AG04450 (cell line): ENCODE results near the gene DDX54. TPM values are rescaled to one million over a fixed set of nuclear protein-coding genes. Genes with fewer than 3 reads are reported as not detected.
A peak's percentile ranks its signal among the peaks of the same experiment; 100 is the strongest.

Experiments
- CTCF ChIA-PET: fragments of 300-600, 350-600 bp; formaldehyde crosslinking; extraction: SDS; loops from one replicate; lab custom pipeline; 2022; ENCODE audit warnings: antibody characterized with exemption, inconsistent platforms; lab: Charles Lee
- POLR2A ChIA-PET: fragments of 350-600 bp; formaldehyde crosslinking; extraction: SDS; loops from one replicate; lab custom pipeline; 2021; ENCODE audit warnings: antibody characterized with exemption, inconsistent platforms; lab: Yijun Ruan, JAX
- DNase-seq: peaks from one replicate; pipeline ENCODE4 v3.0.0-alpha.2; 2011; ENCODE audit warnings: low read depth, low spot score
- H3K27ac ChIP-seq: one replicate; pipeline ENCODE4 v1.5.1; 2012; ENCODE audit warnings: low read depth, low read length, control low read depth
- H3K27me3 ChIP-seq: one replicate; pipeline ENCODE4 v1.6.0; 2012; ENCODE audit warnings: low read length; ENCODE audit not compliant: control insufficient read depth, insufficient read depth
- H3K4me3 ChIP-seq: 2 replicates; pipeline ENCODE4 v1.5.1; 2011; ENCODE audit warnings: mild to moderate bottlenecking, low read depth, low read length, control low read depth
- H3K9me3 ChIP-seq: 2 replicates; pipeline ENCODE4 v1.5.1; 2012; ENCODE audit warnings: low read length; ENCODE audit not compliant: control insufficient read depth, insufficient read depth
- polyA plus RNA-seq: library from polyadenylated mRNA; depleted of rRNA; stranded (reverse); fragments of >200 nt; gene quantifications from 2 replicates; pipeline ENCODE4 v1.2.3, GENCODE V29; 2011
- TF ChIP-seq, protein P1 (sequence below): IDR thresholded peaks from 2 replicates; pipeline ENCODE4 v1.5.1; 2011; ENCODE audit warnings: low read depth, low read length, control low read depth, inconsistent platforms

The DDX54 gene
- polyA plus RNA-seq, 1 experiment: 26.9 TPM

DNA sequence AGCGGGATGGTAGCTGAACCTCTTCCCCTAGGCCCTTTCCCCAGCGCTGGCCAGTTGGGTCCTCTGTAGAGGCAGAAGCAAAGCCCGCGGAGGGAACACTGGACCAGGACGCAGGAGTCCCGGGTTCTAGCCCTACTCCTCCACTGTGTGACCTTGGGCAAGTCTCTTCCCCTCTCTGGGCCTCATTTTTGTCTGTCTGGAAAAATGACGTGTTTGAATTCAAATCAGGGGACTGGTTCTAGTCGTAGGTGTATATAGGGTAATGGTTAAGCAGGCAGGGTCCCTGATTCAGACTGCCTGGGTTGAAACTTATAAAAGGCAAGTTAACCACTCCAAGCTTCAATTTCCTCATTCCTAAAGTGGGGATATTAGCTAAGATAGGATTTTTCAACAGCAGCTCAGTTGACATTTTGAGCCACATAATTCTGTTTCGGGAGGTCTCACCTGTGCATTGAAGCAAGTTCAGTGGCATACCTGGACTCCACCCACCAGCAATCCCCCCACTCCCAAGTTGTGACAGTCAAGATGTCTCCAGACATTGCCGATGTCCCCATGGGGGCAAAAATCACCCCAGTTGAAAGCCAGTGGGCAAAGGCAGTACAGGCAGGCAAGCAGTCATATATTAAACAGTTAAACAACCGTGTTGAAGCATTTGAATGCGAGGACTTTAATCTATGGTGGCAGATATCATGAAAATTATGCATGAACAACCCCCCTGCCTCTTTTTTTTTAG lies 36.9 kb upstream of the DDX54 start:
- POLR2A ChIA-PET: interaction anchor here (0.6 to 2.3 kb wide), 8 partner anchors 14 to 714 kb away, joined by 3 to 11 read pairs (median 4); no protein-coding TSS in a partner anchor
- Histone ChIP-seq H3K4me3 (peak overlapping the region; percentile 89), H3K9me3 (no peaks in the 10 kb centered on the region; the same call in 1 of the 2 replicates), H3K27ac (peak overlapping the region; percentile 42), H3K27me3 (no peaks in the 10 kb centered on the region)
- CTCF ChIA-PET: interaction anchor here (0.6 to 2.7 kb wide), 9 partner anchors 9 to 536 kb away, joined by 3 to 14 read pairs (median 5); no protein-coding TSS in a partner anchor
- TF ChIP-seq, protein P1, sequence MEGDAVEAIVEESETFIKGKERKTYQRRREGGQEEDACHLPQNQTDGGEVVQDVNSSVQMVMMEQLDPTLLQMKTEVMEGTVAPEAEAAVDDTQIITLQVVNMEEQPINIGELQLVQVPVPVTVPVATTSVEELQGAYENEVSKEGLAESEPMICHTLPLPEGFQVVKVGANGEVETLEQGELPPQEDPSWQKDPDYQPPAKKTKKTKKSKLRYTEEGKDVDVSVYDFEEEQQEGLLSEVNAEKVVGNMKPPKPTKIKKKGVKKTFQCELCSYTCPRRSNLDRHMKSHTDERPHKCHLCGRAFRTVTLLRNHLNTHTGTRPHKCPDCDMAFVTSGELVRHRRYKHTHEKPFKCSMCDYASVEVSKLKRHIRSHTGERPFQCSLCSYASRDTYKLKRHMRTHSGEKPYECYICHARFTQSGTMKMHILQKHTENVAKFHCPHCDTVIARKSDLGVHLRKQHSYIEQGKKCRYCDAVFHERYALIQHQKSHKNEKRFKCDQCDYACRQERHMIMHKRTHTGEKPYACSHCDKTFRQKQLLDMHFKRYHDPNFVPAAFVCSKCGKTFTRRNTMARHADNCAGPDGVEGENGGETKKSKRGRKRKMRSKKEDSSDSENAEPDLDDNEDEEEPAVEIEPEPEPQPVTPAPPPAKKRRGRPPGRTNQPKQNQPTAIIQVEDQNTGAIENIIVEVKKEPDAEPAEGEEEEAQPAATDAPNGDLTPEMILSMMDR: no peak
- no peak for DNase-seq

- CTCF ChIA-PET: interaction anchor here (0.6 to 2.7 kb wide), 7 partner anchors 9 to 536 kb away, joined by 3 to 14 read pairs (median 5); no protein-coding TSS in a partner anchor
- Histone ChIP-seq H3K4me3 (peak within 1 kb of the TSS; percentile 89), H3K9me3 (no peaks in the 10 kb centered on the region; the same call in 1 of the 2 replicates), H3K27ac (peak within 1 kb of the TSS; percentile 42), H3K27me3 (no peaks in the 10 kb centered on the region)
- peak; percentile 100 for DNase-seq
- TF ChIP-seq, protein P1: no peak
- POLR2A ChIA-PET: interaction anchor here (0.6 to 2.3 kb wide), 8 partner anchors 14 to 114 kb away, joined by 3 to 11 read pairs (median 4); no protein-coding TSS in a partner anchor
Measured at GRCh38 chr12:113221181-113221996, 36.1 kb upstream of the DDX54 start, which contains the start of gene TPCN1. TPCN1 (plus strand) TSS chr12:113221464; CDS start chr12:113226853, 5,389 bp downstream.

DNA sequence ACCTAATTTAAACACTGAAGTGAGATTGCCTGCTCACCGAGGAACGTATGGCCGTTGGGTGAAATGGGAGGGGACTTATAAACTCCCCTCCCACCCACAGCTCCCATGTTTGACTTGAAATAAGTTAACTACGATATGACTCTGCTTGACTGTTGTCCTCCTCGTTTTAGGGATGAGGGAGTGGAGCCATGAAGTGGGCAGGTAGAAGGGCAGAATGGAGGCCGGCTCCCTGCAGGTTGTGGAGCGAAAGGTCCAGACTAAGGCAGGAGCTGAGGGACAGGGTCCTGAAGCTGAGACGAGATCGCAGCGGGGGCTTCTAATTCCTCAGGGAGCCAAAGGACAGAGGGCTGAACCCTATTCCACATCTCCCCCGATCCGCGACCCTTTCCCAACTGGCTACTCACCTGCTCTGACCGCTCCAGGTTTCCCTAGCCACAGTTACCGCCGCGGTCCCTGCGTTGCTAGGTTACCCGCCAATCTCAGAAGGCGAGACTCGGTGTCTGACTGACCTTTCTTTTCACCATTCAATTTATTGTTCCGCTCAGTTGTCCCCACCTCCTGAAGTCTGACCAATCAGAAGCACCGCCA lies 35.4 kb upstream of the DDX54 start:
- ChIA-PET CTCF (interaction anchor here (2.7 kb wide), 1 partner anchor 204 kb away, joined by 14 read pairs; no protein-coding TSS in a partner anchor), POLR2A (interaction anchor here (0.6 to 1.8 kb wide), 5 partner anchors 13 to 114 kb away, joined by 3 to 11 read pairs (median 5); partner anchors contain the start of gene SLC8B1)
- TF ChIP-seq, protein P1: no peak
- peak overlapping the region; percentile 85 for H3K4me3 ChIP-seq
- H3K27ac ChIP-seq: no peak overlapping the region
- H3K27me3 ChIP-seq: no peaks in the 10 kb centered on the region
- no peak for DNase-seq
- no peaks in the 10 kb centered on the region; the same call in 1 of the 2 replicates for H3K9me3 ChIP-seq

GRCh38 chr12:113216027-113216426 lies 30.7 kb upstream of the DDX54 start:
- DNase-seq: no peak
- Histone ChIP-seq H3K27me3 (no peaks in the 10 kb centered on the region), H3K9me3 (no peaks in the 10 kb centered on the region), H3K4me3 (no peak overlapping the region), H3K27ac (no peak overlapping the region)
- POLR2A ChIA-PET: no interaction called here
- CTCF ChIA-PET: interaction anchor here (0.6 kb wide), 1 partner anchor 19 kb away, joined by 4 read pairs; no protein-coding TSS in a partner anchor
- TF ChIP-seq, protein P1: no peak
